H9 (cell line): ENCODE measurements around the gene AASS. TPM values are rescaled to one million over a fixed set of nuclear protein-coding genes. Genes with fewer than 3 reads are reported as not detected.

Experiments used
- DNase-seq: peaks from one replicate; pipeline ENCODE4 v3.0.0-alpha.2; 2017
- H2AFZ ChIP-seq: one replicate; pipeline ENCODE4 v1.6.1; 2013; ENCODE audit warnings: mild to moderate bottlenecking, low read length, control low read depth, moderate library complexity
- H2AK5ac ChIP-seq: 2 replicates; pipeline ENCODE4 v1.6.1; 2013; ENCODE audit warnings: low read length, control low read depth, mixed read lengths; ENCODE audit not compliant: insufficient read length
- H2BK120ac ChIP-seq: one replicate; pipeline ENCODE4 v1.6.1; 2013; ENCODE audit warnings: low read depth, mild to moderate bottlenecking, low read length, control low read depth, inconsistent platforms; ENCODE audit not compliant: poor library complexity, severe bottlenecking
- H2BK12ac ChIP-seq: 2 replicates; pipeline ENCODE4 v1.6.1; 2013; ENCODE audit warnings: low read length, control low read depth, mixed read lengths, low read depth; ENCODE audit not compliant: insufficient read length
- H2BK15ac ChIP-seq: 2 replicates; pipeline ENCODE4 v1.6.1; 2013; ENCODE audit warnings: low read depth, low read length, control low read depth
- H2BK20ac ChIP-seq: one replicate; pipeline ENCODE4 v1.6.1; 2013; ENCODE audit warnings: low read depth, mild to moderate bottlenecking, low read length, control low read depth, inconsistent platforms; ENCODE audit not compliant: poor library complexity, severe bottlenecking
- H2BK5ac ChIP-seq: 2 replicates; pipeline ENCODE4 v1.6.1; 2013; ENCODE audit warnings: low read length, control low read depth, mixed read lengths; ENCODE audit not compliant: insufficient read length
- H3K14ac ChIP-seq: 2 replicates; pipeline ENCODE4 v1.6.1; 2013; ENCODE audit warnings: low read length, control low read depth; ENCODE audit not compliant: insufficient read depth
- H3K18ac ChIP-seq: 2 replicates; pipeline ENCODE4 v1.6.1; 2013; ENCODE audit warnings: low read depth, mild to moderate bottlenecking, mixed read lengths, low read length, control low read depth; ENCODE audit not compliant: insufficient read length
- H3K23ac ChIP-seq: 2 replicates; pipeline ENCODE4 v1.6.1; 2013; ENCODE audit warnings: low read length, control low read depth, mixed read lengths, low read depth; ENCODE audit not compliant: insufficient read length
- H3K23me2 ChIP-seq: 2 replicates; pipeline ENCODE4 v1.6.1; 2013; ENCODE audit warnings: low read depth, mild to moderate bottlenecking, mixed read lengths, low read length, control low read depth; ENCODE audit not compliant: insufficient read length, poor library complexity, severe bottlenecking
- H3K27ac ChIP-seq: 2 replicates; pipeline ENCODE4 v1.5.1; 2013; ENCODE audit warnings: low read length, control low read depth, mixed read lengths, low read depth; ENCODE audit not compliant: insufficient read length
- H3K27me3 ChIP-seq: 2 replicates; pipeline ENCODE4 v1.6.1; 2013; ENCODE audit warnings: low read length, control low read depth, inconsistent platforms; ENCODE audit not compliant: insufficient read depth
- H3K4ac ChIP-seq: 2 replicates; pipeline ENCODE4 v1.6.1; 2013; ENCODE audit warnings: low read depth, mild to moderate bottlenecking, control low read depth, inconsistent platforms, low read length, moderate library complexity
- H3K4me1 ChIP-seq: 2 replicates; pipeline ENCODE4 v1.6.1; 2013; ENCODE audit warnings: low read length, control low read depth, inconsistent platforms; ENCODE audit not compliant: insufficient read depth
- H3K4me2 ChIP-seq: 2 replicates; pipeline ENCODE4 v1.6.1; 2013; ENCODE audit warnings: low read length, control low read depth, mixed read lengths; ENCODE audit not compliant: insufficient read length, insufficient read depth
- H3K56ac ChIP-seq: 2 replicates; pipeline ENCODE4 v1.6.1; 2013; ENCODE audit warnings: low read depth, mild to moderate bottlenecking, mixed read lengths, low read length, control low read depth; ENCODE audit not compliant: insufficient read length
- H3K79me1 ChIP-seq: 2 replicates; pipeline ENCODE4 v1.6.1; 2013; ENCODE audit warnings: low read depth, mild to moderate bottlenecking, moderate library complexity, low read length, control low read depth, inconsistent platforms; ENCODE audit not compliant: insufficient read depth, poor library complexity, severe bottlenecking
- H3K79me2 ChIP-seq: 2 replicates; pipeline ENCODE4 v1.6.1; 2013; ENCODE audit warnings: low read length, control low read depth, inconsistent platforms; ENCODE audit not compliant: insufficient read depth
- H3K9ac ChIP-seq: 2 replicates; pipeline ENCODE4 v1.6.1; 2013; ENCODE audit warnings: low read length, control low read depth, mixed read lengths; ENCODE audit not compliant: insufficient read length; ENCODE audit errors: extremely low read depth
- H3K9me3 ChIP-seq: one replicate; pipeline ENCODE4 v1.6.1; 2013; ENCODE audit warnings: low read depth, low read length, inconsistent platforms; ENCODE audit not compliant: control insufficient read depth
- H3T11ph ChIP-seq: one replicate; pipeline ENCODE4 v1.6.1; 2013; ENCODE audit warnings: mild to moderate bottlenecking, low read length, control low read depth, inconsistent platforms
- H4K20me1 ChIP-seq: one replicate; pipeline ENCODE4 v1.6.1; 2013; ENCODE audit not compliant: control insufficient read depth, insufficient read length, insufficient read depth
- H4K5ac ChIP-seq: 2 replicates; pipeline ENCODE4 v1.6.1; 2013; ENCODE audit warnings: low read depth, mild to moderate bottlenecking, mixed read lengths, low read length, control low read depth; ENCODE audit not compliant: insufficient read length
- H4K8ac ChIP-seq: replicated peaks from 2 replicates; pipeline ENCODE4 v1.6.1; 2013; ENCODE audit warnings: low read length, control low read depth, mixed read lengths, low read depth; ENCODE audit not compliant: insufficient read length
- H4K91ac ChIP-seq: 2 replicates; pipeline ENCODE4 v1.6.1; 2013; ENCODE audit warnings: low read depth, mild to moderate bottlenecking, moderate library complexity, mixed read lengths, low read length, control low read depth; ENCODE audit not compliant: insufficient read length
- H3K27ac Mint-ChIP-seq, 3 experiments: 2 replicates in 2 of 3; 3 replicates in 1 of 3; pipeline ENCODE4 v1.8.0; 2020 to 2021; ENCODE audit warnings: mixed read lengths in 3 of 3, mild to moderate bottlenecking in 1 of 3, moderate library complexity in 1 of 3
- H3K27me3 Mint-ChIP-seq: 2 replicates; pipeline ENCODE4 v1.8.0; 2021; ENCODE audit warnings: low read depth, mild to moderate bottlenecking, moderate library complexity, mixed read lengths
- H3K36me3 Mint-ChIP-seq, 3 experiments: 2 replicates in 2 of 3; 3 replicates in 1 of 3; pipeline ENCODE4 v1.8.0; 2020 to 2021; ENCODE audit warnings: low read depth in 3 of 3, mixed read lengths in 3 of 3; ENCODE audit not compliant: insufficient read depth in 1 of 3
- H3K4me1 Mint-ChIP-seq, 2 experiments: 2 replicates each; pipeline ENCODE4 v1.8.0; 2020; ENCODE audit warnings: mixed read lengths in 2 of 2
- H3K4me3 Mint-ChIP-seq, 2 experiments: 2 replicates in 1 of 2; 3 replicates in 1 of 2; pipeline ENCODE4 v1.8.0; 2020 to 2021; ENCODE audit warnings: mild to moderate bottlenecking in 2 of 2, mixed read lengths in 2 of 2, moderate library complexity in 1 of 2
- H3K9me3 Mint-ChIP-seq, 2 experiments: 2 replicates in 1 of 2; 3 replicates in 1 of 2; pipeline ENCODE4 v1.8.0; 2020; ENCODE audit warnings: mild to moderate bottlenecking in 2 of 2, mixed read lengths in 2 of 2, moderate library complexity in 1 of 2
- WGBS: extraction: QIAGEN DNeasy Blood & Tissue Kit; methylation state at CpG from one replicate; pipeline ENCODE4 v1.1.7; 2013; ENCODE audit warnings: missing lambda C conversion rate, low lambda C conversion rate, mixed read lengths; ENCODE audit not compliant: insufficient read length; ENCODE audit errors: extremely low coverage; 5-methylcytosine and 5-hydroxymethylcytosine counted together
- total RNA-seq: library from RNA; stranded (reverse); gene quantifications from 2 replicates; pipeline ENCODE4 v1.2.1, GENCODE V29; 2021
- TF ChIP-seq, protein P1 (sequence below): fragments of 200-600 bp; sonication (generic); conservative IDR thresholded peaks from 3 replicates; pipeline ENCODE4 v1.8.0; 2021; ENCODE audit warnings: antibody characterized with exemption, mild to moderate bottlenecking

AASS gene
- total RNA-seq, 1 experiment from 2014 or later: 398 TPM

DNA sequence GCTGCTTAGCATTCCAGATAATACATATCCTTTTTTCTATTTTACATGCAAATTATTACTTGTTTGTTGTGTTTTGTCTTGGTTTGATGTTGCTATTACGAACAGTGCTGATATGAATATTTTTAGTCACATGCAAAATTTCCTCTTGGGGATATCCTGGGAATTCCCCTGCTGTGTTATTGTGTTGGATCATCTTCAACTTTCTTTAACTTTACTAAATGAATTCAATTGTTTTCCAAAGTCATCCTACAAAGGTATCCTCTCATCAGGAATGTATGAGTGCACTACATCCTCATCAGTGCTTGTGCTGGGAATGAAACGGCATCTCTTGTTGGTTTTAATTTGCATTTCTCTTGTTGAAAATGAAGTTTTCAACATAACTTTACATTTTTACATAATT lies 87.1 kb downstream of the AASS start:
- H3K36me3 Mint-ChIP-seq: peaks cover 38 to 65% (median 61%) of the 10 kb centered on the region in 3 experiments; a peak in 6 of 7 replicates
- H2AFZ ChIP-seq: no peak overlapping the region
- WGBS: no CpG with 5 or more reads among the region's 2 CpGs

More for the DNA sequence above, 87.1 kb downstream of the AASS start:
- Histone ChIP-seq H4K91ac (no peak overlapping the region), H2AK5ac (no peak overlapping the region), H2BK20ac (no peak overlapping the region), H2BK12ac (no peak overlapping the region), H4K8ac (no peak overlapping the region), H3K23me2 (no peaks in the 10 kb centered on the region), H3K4me2 (no peak overlapping the region), H3T11ph (no peak overlapping the region), H3K9me3 (no peaks in the 10 kb centered on the region), H4K20me1 (no peaks in the 10 kb centered on the region), H3K18ac (no peak overlapping the region), H2BK5ac (no peak overlapping the region), H4K5ac (no peak overlapping the region), H3K4me1 (no peaks in the 10 kb centered on the region), H3K27ac (no peak overlapping the region), H3K56ac (no peak overlapping the region), H2BK15ac (no peak overlapping the region), H3K27me3 (no peaks in the 10 kb centered on the region), H2BK120ac (no peak overlapping the region), H3K4ac (no peak overlapping the region), H3K23ac (no peak overlapping the region), H3K9ac (no peak overlapping the region), H3K14ac (no peak overlapping the region), H3K79me1 (no peaks in the 10 kb centered on the region), H3K79me2 (no peaks in the 10 kb centered on the region)
- peak overlapping the region in 2 of 3 experiments; percentile 40 to 66; a peak in 2 of 7 replicates for H3K27ac Mint-ChIP-seq
- TF ChIP-seq, protein P1, sequence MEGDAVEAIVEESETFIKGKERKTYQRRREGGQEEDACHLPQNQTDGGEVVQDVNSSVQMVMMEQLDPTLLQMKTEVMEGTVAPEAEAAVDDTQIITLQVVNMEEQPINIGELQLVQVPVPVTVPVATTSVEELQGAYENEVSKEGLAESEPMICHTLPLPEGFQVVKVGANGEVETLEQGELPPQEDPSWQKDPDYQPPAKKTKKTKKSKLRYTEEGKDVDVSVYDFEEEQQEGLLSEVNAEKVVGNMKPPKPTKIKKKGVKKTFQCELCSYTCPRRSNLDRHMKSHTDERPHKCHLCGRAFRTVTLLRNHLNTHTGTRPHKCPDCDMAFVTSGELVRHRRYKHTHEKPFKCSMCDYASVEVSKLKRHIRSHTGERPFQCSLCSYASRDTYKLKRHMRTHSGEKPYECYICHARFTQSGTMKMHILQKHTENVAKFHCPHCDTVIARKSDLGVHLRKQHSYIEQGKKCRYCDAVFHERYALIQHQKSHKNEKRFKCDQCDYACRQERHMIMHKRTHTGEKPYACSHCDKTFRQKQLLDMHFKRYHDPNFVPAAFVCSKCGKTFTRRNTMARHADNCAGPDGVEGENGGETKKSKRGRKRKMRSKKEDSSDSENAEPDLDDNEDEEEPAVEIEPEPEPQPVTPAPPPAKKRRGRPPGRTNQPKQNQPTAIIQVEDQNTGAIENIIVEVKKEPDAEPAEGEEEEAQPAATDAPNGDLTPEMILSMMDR: no peak
- peaks cover 15 to 22% of the 10 kb centered on the region in 2 experiments for H3K4me1 Mint-ChIP-seq
- DNase-seq: no peak
- H3K27me3 Mint-ChIP-seq: no peaks in the 10 kb centered on the region
- no peaks in the 10 kb centered on the region for H3K9me3 Mint-ChIP-seq
- no peak overlapping the region for H3K4me3 Mint-ChIP-seq
